Smooth muscle cell (in vitro differentiated cells): ENCODE data around the gene BDKRB2. TPM values are rescaled to one million over a fixed set of nuclear protein-coding genes. Genes with fewer than 3 reads are reported as not detected.

Experiments
- DNase-seq: peaks from one replicate; lab custom pipeline; 2025; ENCODE audit not compliant: unreplicated experiment; lab: John Stamatoyannopoulos, UW
- H2AFZ ChIP-seq: fragments of 200-600 bp; sonication (generic); 2 replicates; pipeline ENCODE4 v1.6.0; 2016; ENCODE audit warnings: antibody characterized with exemption, low read depth, mild to moderate bottlenecking
- H3F3A ChIP-seq: fragments of 200-600 bp; sonication (generic); 2 replicates; pipeline ENCODE4 v1.6.0; 2017; ENCODE audit warnings: antibody characterized with exemption, low read depth
- H3K27ac ChIP-seq: fragments of 200-600 bp; sonication (generic); 2 replicates; pipeline ENCODE4 v1.5.1; 2016; ENCODE audit warnings: low read depth, mild to moderate bottlenecking
- H3K27me3 ChIP-seq: fragments of 200-600 bp; sonication (generic); 2 replicates; pipeline ENCODE4 v1.6.1; 2016; ENCODE audit warnings: low read depth, mild to moderate bottlenecking
- H3K36me3 ChIP-seq: fragments of 200-600 bp; sonication (generic); 2 replicates; pipeline ENCODE4 v1.5.1; 2016; ENCODE audit warnings: low read depth
- H3K4me1 ChIP-seq: fragments of 200-600 bp; sonication (generic); 2 replicates; pipeline ENCODE4 v1.5.1; 2016; ENCODE audit warnings: low read depth
- H3K4me2 ChIP-seq: fragments of 200-600 bp; sonication (generic); 2 replicates; pipeline ENCODE4 v1.6.0; 2016; ENCODE audit warnings: mild to moderate bottlenecking
- H3K4me3 ChIP-seq: fragments of 200-600 bp; sonication (generic); 2 replicates; pipeline ENCODE4 v1.5.1; 2016; ENCODE audit warnings: mild to moderate bottlenecking
- H3K79me2 ChIP-seq: fragments of 200-600 bp; sonication (generic); 2 replicates; pipeline ENCODE4 v1.6.0; 2016; ENCODE audit warnings: low read depth, mild to moderate bottlenecking
- H3K9ac ChIP-seq: fragments of 200-600 bp; sonication (generic); 2 replicates; pipeline ENCODE4 v1.6.0; 2016; ENCODE audit warnings: low read depth
- H3K9me3 ChIP-seq: fragments of 200-600 bp; sonication (generic); replicated peaks from 2 replicates; pipeline ENCODE4 v1.5.1; 2016; ENCODE audit warnings: low read depth
- H4K20me1 ChIP-seq: fragments of 200-600 bp; sonication (generic); 2 replicates; pipeline ENCODE4 v1.6.0; 2016; ENCODE audit warnings: low read depth
- WGBS: methylation state at CpG from one replicate; pipeline ENCODE4 v1.1.7; 2016; ENCODE audit warnings: low lambda C conversion rate; 5-methylcytosine and 5-hydroxymethylcytosine counted together
- polyA plus RNA-seq: library from polyadenylated mRNA; unstranded; fragments of >200 nt; fragmentation: Nextera tagmentation; extraction: Ambion mirVana; gene quantifications from 2 replicates; pipeline ENCODE4 v1.2.1, GENCODE V29; 2016
- total RNA-seq: library from RNA; depleted of rRNA; stranded (reverse); fragments of >200 nt; gene quantifications from 2 replicates; pipeline ENCODE4 v1.2.3, GENCODE V29; 2014
- TF ChIP-seq, protein P1 (sequence below): fragments of 200-600 bp; sonication (generic); IDR thresholded peaks from 2 replicates; pipeline ENCODE4 v1.5.1; 2017; ENCODE audit warnings: borderline replicate concordance, mild to moderate bottlenecking, antibody characterized with exemption; ENCODE audit not compliant: insufficient read depth, poor library complexity, severe bottlenecking

Gene BDKRB2
- total and polyA plus RNA-seq, 2 experiments from 2014 or later = 10.4 to 16.9 TPM

DNA sequence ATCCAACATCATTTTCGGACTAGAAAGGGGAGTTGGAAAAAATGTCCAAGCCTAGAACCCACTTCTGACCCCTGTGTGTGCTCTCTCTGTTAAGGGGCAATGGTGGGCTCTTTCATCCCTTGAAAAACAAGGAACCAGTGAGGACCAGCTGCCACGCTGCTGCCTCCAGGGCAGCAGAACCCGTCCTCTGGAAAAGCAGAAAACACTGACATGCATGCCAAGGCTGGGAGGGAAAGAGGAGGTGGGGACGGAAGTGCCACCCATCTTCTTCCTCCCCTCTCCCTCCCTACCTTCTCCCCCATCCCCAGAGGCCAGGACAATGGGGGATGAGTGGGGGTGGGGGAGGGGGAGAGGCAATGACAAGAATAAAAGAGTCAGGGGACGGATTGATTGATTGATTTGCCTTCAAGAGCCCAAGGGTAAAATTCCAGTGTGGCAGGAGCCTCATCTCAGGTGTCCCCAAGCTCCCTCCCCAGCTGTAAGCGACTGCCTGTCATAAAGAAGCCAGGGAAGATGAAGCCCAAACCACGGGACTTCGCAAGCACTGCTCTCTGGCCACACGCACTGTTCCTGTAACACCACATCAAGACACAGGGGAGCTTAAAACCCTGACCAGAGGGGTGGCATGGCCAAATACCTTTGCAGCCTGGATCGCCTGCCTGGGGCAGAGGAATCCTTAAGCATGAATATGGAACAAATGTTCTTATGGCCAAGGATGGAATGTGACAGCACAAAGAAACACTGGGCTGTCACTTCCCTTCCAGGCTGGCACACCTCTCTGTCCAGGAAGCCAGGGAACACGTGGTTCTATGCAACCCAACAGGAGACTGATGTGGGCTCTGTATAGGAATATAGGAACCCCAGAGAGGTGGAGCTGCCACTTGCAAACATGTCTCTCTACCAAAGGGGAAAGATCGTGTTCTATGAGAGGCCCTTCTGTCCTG, 38.9 kb upstream of the BDKRB2 start:
- WGBS = 70% methylated on average over 12 of the region's 12 CpGs
- H4K20me1 ChIP-seq = no peaks in the 10 kb centered on the region
- peaks cover 5% of the 10 kb centered on the region for H3K4me1 ChIP-seq
- no peaks in the 10 kb centered on the region for H3K9me3 ChIP-seq
- no peak overlapping the region for H3K4me2 ChIP-seq
- H3K79me2 ChIP-seq = no peaks in the 10 kb centered on the region
- DNase-seq = no peak
- H2AFZ ChIP-seq = no peak overlapping the region
- no peak overlapping the region for H3K9ac ChIP-seq
- H3K27ac ChIP-seq = no peak overlapping the region
- H3F3A ChIP-seq = no peaks in the 10 kb centered on the region
- TF ChIP-seq, protein P1, sequence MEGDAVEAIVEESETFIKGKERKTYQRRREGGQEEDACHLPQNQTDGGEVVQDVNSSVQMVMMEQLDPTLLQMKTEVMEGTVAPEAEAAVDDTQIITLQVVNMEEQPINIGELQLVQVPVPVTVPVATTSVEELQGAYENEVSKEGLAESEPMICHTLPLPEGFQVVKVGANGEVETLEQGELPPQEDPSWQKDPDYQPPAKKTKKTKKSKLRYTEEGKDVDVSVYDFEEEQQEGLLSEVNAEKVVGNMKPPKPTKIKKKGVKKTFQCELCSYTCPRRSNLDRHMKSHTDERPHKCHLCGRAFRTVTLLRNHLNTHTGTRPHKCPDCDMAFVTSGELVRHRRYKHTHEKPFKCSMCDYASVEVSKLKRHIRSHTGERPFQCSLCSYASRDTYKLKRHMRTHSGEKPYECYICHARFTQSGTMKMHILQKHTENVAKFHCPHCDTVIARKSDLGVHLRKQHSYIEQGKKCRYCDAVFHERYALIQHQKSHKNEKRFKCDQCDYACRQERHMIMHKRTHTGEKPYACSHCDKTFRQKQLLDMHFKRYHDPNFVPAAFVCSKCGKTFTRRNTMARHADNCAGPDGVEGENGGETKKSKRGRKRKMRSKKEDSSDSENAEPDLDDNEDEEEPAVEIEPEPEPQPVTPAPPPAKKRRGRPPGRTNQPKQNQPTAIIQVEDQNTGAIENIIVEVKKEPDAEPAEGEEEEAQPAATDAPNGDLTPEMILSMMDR = no peak
- H3K4me3 ChIP-seq = no peak overlapping the region
- H3K27me3 ChIP-seq = no peaks in the 10 kb centered on the region
- no peaks in the 10 kb centered on the region for H3K36me3 ChIP-seq

DNA sequence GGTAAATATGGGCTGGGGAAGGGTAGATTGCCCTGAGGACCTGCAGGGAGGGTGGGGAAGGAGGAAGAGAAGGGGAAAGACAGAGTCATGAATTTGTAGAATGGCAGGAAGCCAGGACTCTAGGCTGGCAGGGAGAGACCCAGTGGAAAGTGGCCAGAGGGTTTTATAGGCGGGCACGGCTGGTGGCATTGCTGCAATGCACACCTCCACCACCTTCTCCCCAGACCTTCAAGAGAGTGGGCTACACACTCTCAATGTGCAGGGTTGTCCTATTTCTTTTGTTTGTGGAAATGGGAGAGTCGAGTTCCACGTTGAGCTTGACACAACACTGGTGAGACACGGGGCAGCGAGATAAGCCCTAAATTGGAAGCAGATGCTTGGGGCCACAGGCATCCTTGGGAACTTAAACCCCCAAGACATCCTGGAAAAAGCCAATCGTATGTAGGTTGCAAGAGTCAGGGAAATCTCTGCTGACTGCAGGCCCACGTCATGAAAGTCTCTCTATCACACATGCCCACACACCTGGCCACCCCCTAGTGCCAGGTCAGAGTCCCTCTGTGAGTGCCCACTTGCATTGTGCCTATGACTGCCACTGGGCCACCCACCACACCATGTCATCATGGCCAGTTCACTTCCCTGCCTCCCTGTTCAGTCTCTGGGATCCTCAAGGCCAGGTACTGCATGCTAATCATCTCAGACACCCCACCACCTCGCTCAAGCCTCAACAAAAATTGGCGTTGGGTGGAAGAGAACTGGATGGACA, 38.0 kb upstream of the BDKRB2 start:
- H3K27ac ChIP-seq = peak overlapping the region; percentile 66
- peak overlapping the region; percentile 61 for H3K4me2 ChIP-seq
- no peak for DNase-seq

DNA sequence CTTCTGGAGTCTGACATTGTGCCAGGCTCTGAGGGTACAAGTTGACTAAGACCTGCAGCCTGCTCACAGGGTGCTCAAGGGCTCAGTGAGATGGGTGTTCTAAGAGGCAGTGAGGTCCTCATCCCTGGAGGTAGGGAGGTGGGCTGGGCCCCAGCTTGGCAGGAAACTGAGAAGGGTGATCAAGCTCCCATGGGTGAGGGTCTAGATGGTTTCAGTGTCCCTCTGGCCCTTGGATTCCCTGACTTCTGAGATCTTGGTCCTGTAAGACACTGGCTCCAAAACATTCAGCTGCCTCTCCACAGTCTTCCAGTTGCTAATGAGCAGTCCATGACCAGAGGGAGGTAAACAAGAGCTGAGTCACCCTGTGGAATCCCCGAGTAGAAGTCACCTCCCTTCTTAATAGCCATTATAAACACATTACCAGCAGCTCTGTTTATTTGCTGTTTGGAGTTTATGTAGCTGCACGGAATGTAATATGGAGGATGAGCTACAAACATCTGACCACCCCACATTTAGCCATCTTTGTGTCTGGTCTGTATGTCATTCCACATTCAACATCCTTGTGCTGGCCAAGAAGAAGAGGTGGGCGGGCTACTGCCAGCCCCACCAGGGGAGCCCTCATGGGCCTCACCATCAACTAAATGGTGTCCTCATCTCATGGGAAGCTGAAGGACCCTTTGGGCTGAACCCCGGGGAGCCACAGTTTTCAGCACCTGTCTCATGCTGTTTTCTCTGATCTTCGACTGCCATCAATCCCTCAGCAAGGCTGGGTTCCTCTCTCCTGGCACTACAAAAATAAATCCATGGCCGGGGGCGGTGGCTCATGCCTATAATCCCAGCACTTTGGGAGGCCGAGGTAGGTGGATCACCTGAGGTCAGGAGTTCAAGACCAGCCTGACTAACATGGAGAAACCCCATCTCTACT, 37.2 kb upstream of the BDKRB2 start:
- no peaks in the 10 kb centered on the region for H3K79me2 ChIP-seq
- DNase-seq = no peak
- no peaks in the 10 kb centered on the region for H4K20me1 ChIP-seq
- no peak overlapping the region for H3K4me3 ChIP-seq
- TF ChIP-seq, protein P1 = no peak
- H3K36me3 ChIP-seq = no peaks in the 10 kb centered on the region
- H3K9me3 ChIP-seq = no peaks in the 10 kb centered on the region
- H3K27ac ChIP-seq = peak overlapping the region; percentile 66
- WGBS = 73% methylated on average over 8 of the region's 8 CpGs
- peak overlapping the region; percentile 37 for H3K9ac ChIP-seq
- H3F3A ChIP-seq = no peaks in the 10 kb centered on the region
- H3K27me3 ChIP-seq = no peaks in the 10 kb centered on the region
- H3K4me2 ChIP-seq = peak overlapping the region; percentile 61
- no peak overlapping the region for H2AFZ ChIP-seq
- peaks cover 5% of the 10 kb centered on the region for H3K4me1 ChIP-seq

More for the DNA sequence above, 38.0 kb upstream of the BDKRB2 start:
- Histone ChIP-seq H3K27me3 (no peaks in the 10 kb centered on the region), H3K4me3 (no peak overlapping the region), H3K79me2 (no peaks in the 10 kb centered on the region), H3K9ac (peak overlapping the region; percentile 37), H3F3A (no peaks in the 10 kb centered on the region), H4K20me1 (no peaks in the 10 kb centered on the region), H3K36me3 (no peaks in the 10 kb centered on the region), H3K9me3 (no peaks in the 10 kb centered on the region), H2AFZ (no peak overlapping the region), H3K4me1 (peaks cover 5% of the 10 kb centered on the region)
- 66% methylated on average over 10 of the region's 10 CpGs for WGBS
- TF ChIP-seq, protein P1 = no peak
